B cell (primary cell): ENCODE results near the gene PLEKHG3. TPM values are rescaled to one million over a fixed set of nuclear protein-coding genes. Genes with fewer than 3 reads are reported as not detected.

Experiments
- ATAC-seq: fragments of 200-7000 bp; cut with Tn5 transposase; one replicate; pipeline ENCODE4 v1.10.0; 2021; ENCODE audit warnings: low read depth, mild to moderate bottlenecking, moderate number of reproducible peaks, moderate library complexity
- CTCF ChIA-PET: fragments of 350-600 bp; sonication (Branson Sonifier 250); formaldehyde crosslinking; loops from one replicate; lab custom pipeline; 2021; ENCODE audit warnings: antibody characterized with exemption, inconsistent platforms; lab: Charles Lee
- POLR2A ChIA-PET: fragments of 350-600 bp; sonication (Branson Sonifier 250); formaldehyde crosslinking; loops from one replicate; lab custom pipeline; 2021; ENCODE audit warnings: antibody characterized with exemption; lab: Charles Lee
- DNase-seq: peaks from one replicate; pipeline ENCODE4 v3.0.0; 2013
- H2AFZ ChIP-seq: 2 replicates; pipeline ENCODE4 v1.6.1; 2012; ENCODE audit warnings: mild to moderate bottlenecking, low read depth, low read length; ENCODE audit not compliant: insufficient read depth, poor library complexity, severe bottlenecking
- H3K27ac ChIP-seq, 2 donors: 1 replicate in 1 of 2; 2 replicates in 1 of 2; pipeline ENCODE4 v1.5.1; 2012 to 2013; ENCODE audit warnings: low read length in 2 of 2, mild to moderate bottlenecking in 2 of 2, moderate library complexity in 1 of 2
- H3K27me3 ChIP-seq, 4 experiments: fragments of 200-600 bp in 1 of 4; sonication (generic) in 1 of 4; replicated peaks in 1 of 4; 1 replicate in 2 of 4; 2 replicates in 2 of 4; pipeline versions ENCODE4 v1.6.1 to v1.7.0; 2013 to 2016; ENCODE audit warnings: low read length in 3 of 4, mild to moderate bottlenecking in 2 of 4, mixed read lengths in 1 of 4, moderate library complexity in 1 of 4; ENCODE audit not compliant: insufficient read depth in 4 of 4, control insufficient read depth in 3 of 4; ENCODE audit errors: control extremely low read depth in 1 of 4
- H3K36me3 ChIP-seq, 2 experiments: replicated peaks in 1 of 2; 1 replicate in 1 of 2; 2 replicates in 1 of 2; pipeline versions ENCODE4 v1.6.1 to v1.7.1; 2013; ENCODE audit warnings: low read length in 1 of 2; ENCODE audit not compliant: insufficient read depth in 2 of 2, control insufficient read depth in 1 of 2; ENCODE audit errors: control extremely low read depth in 1 of 2, extremely low read depth in 1 of 2
- H3K4me1 ChIP-seq, 2 donors: fragments of 200-600 bp in 1 of 2; sonication (generic) in 1 of 2; 1 replicate in 1 of 2; 2 replicates in 1 of 2; pipeline versions ENCODE4 v1.5.1 to v1.6.1; 2013 to 2017; ENCODE audit warnings: low read length in 2 of 2; ENCODE audit not compliant: control insufficient read depth in 2 of 2, insufficient read depth in 2 of 2
- H3K4me2 ChIP-seq: replicated peaks from 2 replicates; pipeline ENCODE3; 2012; ENCODE audit warnings: mild to moderate bottlenecking, low read depth, low read length; ENCODE audit not compliant: poor library complexity, severe bottlenecking
- H3K4me3 ChIP-seq, 5 experiments: fragments of 200-600 bp in 1 of 5; sonication (generic) in 1 of 5; 1 replicate in 3 of 5; 2 replicates in 2 of 5; pipeline versions ENCODE4 v1.5.1 to v1.7.0; 2011 to 2016; ENCODE audit warnings: low read length in 4 of 5, mild to moderate bottlenecking in 4 of 5, low read depth in 2 of 5, control low read depth in 1 of 5, moderate library complexity in 1 of 5; ENCODE audit not compliant: insufficient read depth in 1 of 5; ENCODE audit errors: control extremely low read depth in 1 of 5, extremely low read depth in 1 of 5
- H3K79me2 ChIP-seq: fragments of 200-600 bp; sonication (generic); one replicate; pipeline ENCODE4 v1.6.0; 2016; ENCODE audit warnings: low read length; ENCODE audit not compliant: control insufficient read depth, insufficient read depth
- H3K9ac ChIP-seq: fragments of 200-600 bp; sonication (generic); 2 replicates; pipeline ENCODE4 v1.6.1; 2017; ENCODE audit warnings: mild to moderate bottlenecking, low read length, moderate library complexity
- H3K9me3 ChIP-seq, 3 donors: one replicate each; pipeline versions ENCODE4 v1.6.1 to v1.7.1; 2013; ENCODE audit warnings: low read length in 2 of 3; ENCODE audit not compliant: control insufficient read depth in 2 of 3, insufficient read depth in 1 of 3; ENCODE audit errors: control extremely low read depth in 1 of 3
- H4K20me1 ChIP-seq: 2 replicates; pipeline ENCODE4 v1.6.0; 2012; ENCODE audit warnings: mild to moderate bottlenecking, low read length; ENCODE audit not compliant: insufficient read depth, control insufficient read depth, poor library complexity, severe bottlenecking
- H3K27ac Mint-ChIP-seq: one replicate; pipeline ENCODE4 v1.8.0; 2021; ENCODE audit warnings: mixed read lengths
- H3K27me3 Mint-ChIP-seq: one replicate; pipeline ENCODE4 v1.8.0; 2021; ENCODE audit warnings: mixed read lengths
- H3K4me1 Mint-ChIP-seq: one replicate; pipeline ENCODE4 v1.8.0; 2021; ENCODE audit warnings: mixed read lengths
- H3K4me3 Mint-ChIP-seq: one replicate; pipeline ENCODE4 v1.8.0; 2021; ENCODE audit warnings: mixed read lengths
- H3K9me3 Mint-ChIP-seq: one replicate; pipeline ENCODE4 v1.8.0; 2022; ENCODE audit warnings: mixed read lengths; ENCODE audit not compliant: insufficient read depth
- CTCF ChIP-seq: fragments of 200-600 bp; IDR thresholded peaks from one replicate; pipeline ENCODE4 v1.8.0; 2022; ENCODE audit warnings: antibody characterized with exemption, mild to moderate bottlenecking
- EZH2 ChIP-seq: IDR thresholded peaks from 2 replicates; pipeline ENCODE4 v1.6.1; 2012; ENCODE audit warnings: borderline replicate concordance, low read depth, mild to moderate bottlenecking, moderate library complexity, low read length; ENCODE audit not compliant: insufficient read depth, poor library complexity, severe bottlenecking
- WGBS: methylation state at CpG from one replicate; pipeline ENCODE4 v1.1.5; 2013; ENCODE audit warnings: missing lambda C conversion rate; ENCODE audit not compliant: insufficient coverage; 5-methylcytosine and 5-hydroxymethylcytosine counted together
- intact Hi-C: fragments of 100-400 bp; cut with micrococcal nuclease; formaldehyde crosslinking; loops from one replicate; pipeline ENCODE4 v1.10.0; 2022
- polyA plus RNA-seq: library from polyadenylated mRNA; depleted of rRNA; stranded (reverse); fragments of >200 nt; gene quantifications from 2 replicates; pipeline ENCODE4 v1.2.3, GENCODE V29; 2012
- total RNA-seq, 2 donors: library from RNA; stranded (reverse); fragments of 120-200 nt in 1 of 2; gene quantifications; 1 replicate in 1 of 2; 2 replicates in 1 of 2; pipeline versions ENCODE4 v1.2.3 to v1.2.4, GENCODE V29; 2013 to 2022

Gene PLEKHG3
- total and polyA plus RNA-seq, 2 donors (not counting 1 experiment from before 2014, with no cell fraction given), result 0.12 to 0.25 TPM

GRCh38 chr14:64792231-64792630 lies 88.0 kb downstream of the PLEKHG3 start:
- H3K36me3 ChIP-seq, result no peaks in the 10 kb centered on the region
- POLR2A ChIA-PET, result no interaction called here
- no peak overlapping the region for H3K4me3 ChIP-seq
- no peaks in the 10 kb centered on the region for H3K79me2 ChIP-seq
- H3K27me3 ChIP-seq, result peaks cover 0 to 6% (median 0%) of the 10 kb centered on the region in 4 experiments
- peaks cover 18% of the 10 kb centered on the region for H3K27me3 Mint-ChIP-seq
- H2AFZ ChIP-seq, result no peak overlapping the region
- no peak overlapping the region for H3K27ac ChIP-seq
- H3K4me2 ChIP-seq, result no peak overlapping the region
- no peaks in the 10 kb centered on the region for H3K4me1 Mint-ChIP-seq
- H3K9me3 ChIP-seq, result no peaks in the 10 kb centered on the region
- CTCF ChIA-PET, result interaction anchor here (1.9 kb wide), 1 partner anchor 100 kb away, joined by 5 read pairs; no protein-coding TSS in a partner anchor
- H3K4me1 ChIP-seq, result no peaks in the 10 kb centered on the region
- no peaks in the 10 kb centered on the region for H3K9me3 Mint-ChIP-seq
- no peak overlapping the region for H3K9ac ChIP-seq
- intact Hi-C loops, result no loop called here
- no peak overlapping the region for H3K4me3 Mint-ChIP-seq
- DNase-seq (no peak), ATAC-seq (no peak)
- 94% methylated on average over 4 of the region's 4 CpGs for WGBS
- no peak overlapping the region for H3K27ac Mint-ChIP-seq
- H4K20me1 ChIP-seq, result no peaks in the 10 kb centered on the region
- TF ChIP-seq EZH2, result no peak
- TF ChIP-seq CTCF, result no peak

- H3K79me2 ChIP-seq, result no peaks in the 10 kb centered on the region
- TF ChIP-seq CTCF, result no peak
- TF ChIP-seq EZH2, result no peak
- no peak overlapping the region for H2AFZ ChIP-seq
- no peaks in the 10 kb centered on the region for H3K4me1 ChIP-seq
- no peaks in the 10 kb centered on the region for H4K20me1 ChIP-seq
- intact Hi-C loops, result no loop called here
- Mint-ChIP-seq H3K27ac (no peak overlapping the region), H3K4me1 (no peaks in the 10 kb centered on the region), H3K27me3 (peaks cover 16% of the 10 kb centered on the region), H3K9me3 (no peaks in the 10 kb centered on the region), H3K4me3 (no peak overlapping the region)
- H3K27me3 ChIP-seq, result peaks cover 0 to 6% (median 0%) of the 10 kb centered on the region in 4 experiments
- POLR2A ChIA-PET, result no interaction called here
- no peak overlapping the region for H3K4me3 ChIP-seq
- no peak for DNase-seq
- H3K36me3 ChIP-seq, result no peaks in the 10 kb centered on the region
- no peak for ATAC-seq
- 89% methylated on average over 26 of the region's 26 CpGs for WGBS
- H3K27ac ChIP-seq, result no peak overlapping the region
- no peak overlapping the region for H3K4me2 ChIP-seq
- no peak overlapping the region for H3K9ac ChIP-seq
- H3K9me3 ChIP-seq, result no peaks in the 10 kb centered on the region
- CTCF ChIA-PET, result interaction anchor here (1.9 kb wide), 1 partner anchor 99 kb away, joined by 5 read pairs; no protein-coding TSS in a partner anchor
These were observed 88.8 kb downstream of the PLEKHG3 start for GRCh38 chr14:64792871-64793560.
